Ascending aorta (tissue), 2 donors: ENCODE results near the gene CYP4F3. TPM values are rescaled to one million over a fixed set of nuclear protein-coding genes. Genes with fewer than 3 reads are reported as not detected.
"Not testable (repeated sequence)": the region's sequence is repeated elsewhere in the genome, so short reads cannot be mapped to it uniquely, and the experiment has no call there.

Experiments
- DNase-seq, 2 donors: peaks; one replicate each; pipeline ENCODE4 v3.0.0-alpha.2; 2019; ENCODE audit warnings: low spot score in 2 of 2
- H3K27ac ChIP-seq, 2 donors: fragments of 200-600 bp; sonication (generic); one replicate each; pipeline ENCODE4 v1.5.1; 2016 to 2017; ENCODE audit warnings: mild to moderate bottlenecking in 1 of 2
- H3K27me3 ChIP-seq: fragments of 200-600 bp; sonication (generic); one replicate; pipeline ENCODE4 v1.5.1; 2017
- H3K36me3 ChIP-seq, 2 donors: fragments of 200-600 bp; sonication (generic); one replicate each; pipeline ENCODE4 v1.5.1; 2016
- H3K4me1 ChIP-seq, 2 donors: fragments of 200-600 bp; sonication (generic); one replicate each; pipeline ENCODE4 v1.5.1; 2016 to 2017; ENCODE audit warnings: mild to moderate bottlenecking in 1 of 2
- H3K4me3 ChIP-seq, 2 donors: fragments of 200-600 bp; sonication (generic); one replicate each; pipeline ENCODE4 v1.5.1; 2016 to 2017; ENCODE audit warnings: mild to moderate bottlenecking in 1 of 2
- H3K9me3 ChIP-seq, 2 donors: fragments of 200-600 bp; sonication (generic); one replicate each; pipeline ENCODE4 v1.5.1; 2016
- intact Hi-C: fragments of 100-400 bp; cut with DNase I; formaldehyde crosslinking; loops from one replicate; pipeline ENCODE4 v1.15.1; 2023
- total RNA-seq: library from RNA; depleted of rRNA; stranded (reverse); fragments of >200 nt; gene quantifications from one replicate; pipeline ENCODE4 v1.1.0, GENCODE V29; 2016
- TF ChIP-seq, protein P1 (sequence below), 3 experiments: fragments of 200-600 bp in 2 of 3; fragments of 450-650 bp in 1 of 3; sonication (generic) in 2 of 3; IDR thresholded peaks; one replicate each; pipeline ENCODE4 v1.5.1; 2016 to 2019; ENCODE audit warnings: antibody characterized with exemption in 3 of 3, mild to moderate bottlenecking in 1 of 3, moderate library complexity in 1 of 3

Gene CYP4F3
- total RNA-seq, 1 donor from 2014 or later, result not detected

DNA sequence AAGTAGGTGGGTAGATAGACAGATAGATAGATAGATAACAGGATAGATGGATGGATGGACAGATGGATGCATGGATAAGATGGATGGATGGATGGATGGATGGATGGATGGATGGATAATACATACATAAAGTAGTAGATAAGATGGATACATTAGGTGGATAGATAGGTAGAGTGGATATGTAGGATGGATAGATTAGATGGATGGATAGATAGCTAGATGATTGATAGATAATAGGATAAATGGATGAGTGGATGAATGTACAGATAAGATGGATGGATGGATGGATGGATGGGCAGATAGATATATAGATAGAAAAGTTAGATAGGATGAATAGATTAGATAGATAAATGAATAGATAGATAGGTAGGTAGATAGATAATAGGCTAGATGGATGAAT lies 2.1 kb downstream of the CYP4F3 start:
- TF ChIP-seq, protein P1, sequence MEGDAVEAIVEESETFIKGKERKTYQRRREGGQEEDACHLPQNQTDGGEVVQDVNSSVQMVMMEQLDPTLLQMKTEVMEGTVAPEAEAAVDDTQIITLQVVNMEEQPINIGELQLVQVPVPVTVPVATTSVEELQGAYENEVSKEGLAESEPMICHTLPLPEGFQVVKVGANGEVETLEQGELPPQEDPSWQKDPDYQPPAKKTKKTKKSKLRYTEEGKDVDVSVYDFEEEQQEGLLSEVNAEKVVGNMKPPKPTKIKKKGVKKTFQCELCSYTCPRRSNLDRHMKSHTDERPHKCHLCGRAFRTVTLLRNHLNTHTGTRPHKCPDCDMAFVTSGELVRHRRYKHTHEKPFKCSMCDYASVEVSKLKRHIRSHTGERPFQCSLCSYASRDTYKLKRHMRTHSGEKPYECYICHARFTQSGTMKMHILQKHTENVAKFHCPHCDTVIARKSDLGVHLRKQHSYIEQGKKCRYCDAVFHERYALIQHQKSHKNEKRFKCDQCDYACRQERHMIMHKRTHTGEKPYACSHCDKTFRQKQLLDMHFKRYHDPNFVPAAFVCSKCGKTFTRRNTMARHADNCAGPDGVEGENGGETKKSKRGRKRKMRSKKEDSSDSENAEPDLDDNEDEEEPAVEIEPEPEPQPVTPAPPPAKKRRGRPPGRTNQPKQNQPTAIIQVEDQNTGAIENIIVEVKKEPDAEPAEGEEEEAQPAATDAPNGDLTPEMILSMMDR (IDR thresholded peaks at IDR 0.05), result no peak
- H3K4me3 ChIP-seq, result no peak overlapping the region
- no peaks in the 10 kb centered on the region for H3K27me3 ChIP-seq
- H3K27ac ChIP-seq, result no peak overlapping the region
- intact Hi-C loops, result no loop called here
- no peaks in the 10 kb centered on the region for H3K36me3 ChIP-seq
- H3K9me3 ChIP-seq, result no peaks in the 10 kb centered on the region
- H3K4me1 ChIP-seq, result no peaks in the 10 kb centered on the region
- no peak for DNase-seq

DNA sequence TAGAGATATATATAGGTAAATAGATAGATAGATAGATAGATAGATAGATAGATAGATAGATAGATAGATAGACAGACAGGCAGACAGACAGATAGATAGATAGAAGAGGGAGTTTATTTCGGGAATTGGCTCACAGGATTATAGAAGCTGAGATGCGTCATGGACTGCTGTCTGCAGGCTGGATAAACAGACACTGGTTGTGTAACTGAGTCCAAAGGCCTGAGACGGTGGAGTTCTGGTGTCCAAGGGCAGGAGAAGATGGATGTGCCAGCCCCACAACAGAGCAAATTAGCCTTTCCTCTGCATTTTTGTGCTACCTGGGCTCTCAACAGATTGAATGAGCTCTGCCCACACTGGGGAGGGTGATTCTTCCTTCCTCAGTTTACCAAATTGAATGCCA lies 2.7 kb downstream of the CYP4F3 start:
- no peak for DNase-seq
- intact Hi-C loops, result no loop called here
- Histone ChIP-seq H3K4me3 (no peak overlapping the region), H3K9me3 (no peaks in the 10 kb centered on the region), H3K27me3 (no peaks in the 10 kb centered on the region), H3K27ac (no peak overlapping the region), H3K4me1 (no peaks in the 10 kb centered on the region), H3K36me3 (no peaks in the 10 kb centered on the region)
- TF ChIP-seq, protein P1 (IDR thresholded peaks at IDR 0.05), result no peak

DNA sequence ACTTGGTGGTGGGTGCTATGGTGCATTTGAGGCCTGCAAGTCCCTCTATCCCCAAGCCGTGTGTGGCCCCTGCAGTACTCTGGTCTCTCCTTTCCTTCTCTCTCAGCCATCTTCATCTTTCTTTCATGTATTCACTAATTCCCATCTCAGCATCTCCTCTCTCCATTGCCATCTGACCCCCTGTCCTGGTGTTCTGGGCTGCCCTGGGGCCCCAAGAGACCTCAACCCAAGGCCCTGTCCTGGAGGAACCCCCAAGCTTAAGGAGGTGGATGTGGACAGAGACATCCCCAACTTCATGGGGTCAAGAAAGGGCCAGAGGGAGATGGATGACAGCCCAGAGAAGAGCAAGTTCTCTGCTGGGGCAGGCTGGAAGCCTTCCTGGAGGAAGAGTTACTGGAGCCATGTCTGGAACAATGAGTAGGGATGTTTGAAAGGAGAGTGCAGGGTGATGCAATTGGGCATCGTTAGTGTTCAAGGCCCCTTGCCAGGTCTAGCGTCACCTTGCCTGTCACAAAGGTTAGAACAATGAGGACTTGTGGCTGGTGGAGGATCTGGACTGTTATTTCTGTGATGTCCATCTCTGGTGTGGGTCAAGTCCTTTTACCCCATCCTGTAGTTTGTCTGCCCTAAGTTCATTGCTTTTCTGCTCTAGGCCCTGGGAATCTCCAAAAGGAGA lies 3.5 kb downstream of the CYP4F3 start:
- intact Hi-C loops, result no loop called here
- no peak overlapping the region for H3K4me3 ChIP-seq
- no peaks in the 10 kb centered on the region for H3K9me3 ChIP-seq
- no peak overlapping the region for H3K27ac ChIP-seq
- DNase-seq, result no peak
- no peaks in the 10 kb centered on the region for H3K36me3 ChIP-seq
- TF ChIP-seq, protein P1 (IDR thresholded peaks at IDR 0.05), result no peak
- no peaks in the 10 kb centered on the region for H3K4me1 ChIP-seq
- no peaks in the 10 kb centered on the region for H3K27me3 ChIP-seq

DNA sequence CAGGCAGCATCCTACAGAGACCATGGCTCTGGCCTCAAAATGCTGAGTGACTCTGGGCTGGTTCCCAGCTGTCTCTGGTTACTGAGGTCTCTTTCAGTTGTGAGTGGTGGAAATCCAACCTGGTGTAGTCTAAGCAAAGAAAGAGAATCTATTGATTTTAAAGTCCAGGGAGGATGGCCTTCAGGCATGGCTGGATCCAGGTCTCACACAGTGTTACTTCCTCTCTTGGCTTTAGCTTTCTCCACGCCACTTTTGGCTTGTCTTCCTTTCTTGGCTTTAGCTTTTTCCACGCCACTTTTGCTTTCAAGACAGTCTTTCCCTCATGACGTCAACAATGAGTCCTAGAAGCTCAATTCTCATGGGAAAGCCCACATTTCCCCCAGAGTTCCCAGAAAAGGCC lies 4.1 kb downstream of the CYP4F3 start:
- no peak overlapping the region for H3K27ac ChIP-seq
- no peak overlapping the region for H3K4me3 ChIP-seq
- TF ChIP-seq, protein P1 (IDR thresholded peaks at IDR 0.05), result no peak
- no peaks in the 10 kb centered on the region for H3K9me3 ChIP-seq
- DNase-seq, result no peak
- intact Hi-C loops, result no loop called here
- H3K27me3 ChIP-seq, result no peaks in the 10 kb centered on the region
- H3K36me3 ChIP-seq, result no peaks in the 10 kb centered on the region
- H3K4me1 ChIP-seq, result no peaks in the 10 kb centered on the region

DNA sequence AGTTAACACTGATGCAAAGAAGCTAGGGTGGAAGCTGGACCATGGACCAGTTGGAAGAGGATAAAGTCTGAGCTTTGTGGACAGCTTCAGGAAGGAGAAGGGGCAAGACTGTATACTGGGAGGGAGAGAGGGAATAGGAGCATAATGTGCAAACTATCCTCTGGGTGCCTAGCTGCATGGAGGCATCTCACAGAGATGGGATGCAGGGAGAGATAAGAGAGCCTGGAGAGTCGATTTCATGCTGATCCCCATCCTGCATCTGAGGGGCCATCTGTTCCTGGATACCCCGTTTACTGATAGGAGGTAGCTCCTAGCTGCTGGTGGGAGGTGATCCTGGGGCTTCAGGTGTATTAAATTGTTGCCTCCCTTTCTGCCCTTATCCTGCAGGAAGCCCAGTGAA lies 8.8 kb downstream of the CYP4F3 start:
- no peak overlapping the region for H3K27ac ChIP-seq
- no peaks in the 10 kb centered on the region for H3K36me3 ChIP-seq
- TF ChIP-seq, protein P1 (IDR thresholded peaks at IDR 0.05), result no peak
- no peak for DNase-seq
- no peaks in the 10 kb centered on the region for H3K4me1 ChIP-seq
- no peak overlapping the region for H3K4me3 ChIP-seq
- intact Hi-C loops, result no loop called here
- H3K9me3 ChIP-seq, result no peaks in the 10 kb centered on the region
- H3K27me3 ChIP-seq, result no peaks in the 10 kb centered on the region

DNA sequence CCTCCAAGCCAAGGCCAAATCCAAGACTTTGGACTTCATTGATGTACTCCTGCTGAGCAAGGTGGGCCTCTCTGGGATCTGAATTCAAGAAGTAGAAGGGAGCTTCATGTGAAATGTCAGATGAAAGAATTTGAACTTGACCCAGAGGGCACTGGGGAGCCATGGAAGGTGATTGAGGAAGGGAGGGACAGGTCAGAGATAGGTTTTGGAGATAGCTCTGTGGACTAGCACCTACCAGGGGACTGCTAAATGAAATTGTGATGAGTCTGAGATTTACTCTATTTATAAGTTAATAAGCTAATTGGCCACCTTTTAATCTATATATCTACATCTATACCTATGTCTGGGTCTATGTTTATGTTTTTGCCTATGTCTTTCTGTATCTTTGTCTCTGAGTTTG lies 9.4 kb downstream of the CYP4F3 start:
- H3K27me3 ChIP-seq, intact Hi-C loops, H3K4me1 ChIP-seq, H3K4me3 ChIP-seq, DNase-seq, H3K36me3 ChIP-seq, H3K9me3 ChIP-seq, H3K27ac ChIP-seq: not testable (repeated sequence)
